H54 (cell line): ENCODE results near the gene KDM6B.

ENCODE experiments used
- DNase-seq: peaks from one replicate; pipeline ENCODE4 v3.0.0; 2011; ENCODE audit warnings: low spot score, mixed read lengths; ENCODE audit not compliant: insufficient read length
- FAIRE-seq: peaks from 3 replicates; lab custom pipeline; 2011; peaks lifted over from hg19 to GRCh38; lab: Jason Lieb, UNC
- POLR2A ChIP-seq: IDR thresholded peaks from 2 replicates; pipeline ENCODE4 v1.6.1; 2011; ENCODE audit warnings: low read depth, mild to moderate bottlenecking, low read length

Gene KDM6B

DNA sequence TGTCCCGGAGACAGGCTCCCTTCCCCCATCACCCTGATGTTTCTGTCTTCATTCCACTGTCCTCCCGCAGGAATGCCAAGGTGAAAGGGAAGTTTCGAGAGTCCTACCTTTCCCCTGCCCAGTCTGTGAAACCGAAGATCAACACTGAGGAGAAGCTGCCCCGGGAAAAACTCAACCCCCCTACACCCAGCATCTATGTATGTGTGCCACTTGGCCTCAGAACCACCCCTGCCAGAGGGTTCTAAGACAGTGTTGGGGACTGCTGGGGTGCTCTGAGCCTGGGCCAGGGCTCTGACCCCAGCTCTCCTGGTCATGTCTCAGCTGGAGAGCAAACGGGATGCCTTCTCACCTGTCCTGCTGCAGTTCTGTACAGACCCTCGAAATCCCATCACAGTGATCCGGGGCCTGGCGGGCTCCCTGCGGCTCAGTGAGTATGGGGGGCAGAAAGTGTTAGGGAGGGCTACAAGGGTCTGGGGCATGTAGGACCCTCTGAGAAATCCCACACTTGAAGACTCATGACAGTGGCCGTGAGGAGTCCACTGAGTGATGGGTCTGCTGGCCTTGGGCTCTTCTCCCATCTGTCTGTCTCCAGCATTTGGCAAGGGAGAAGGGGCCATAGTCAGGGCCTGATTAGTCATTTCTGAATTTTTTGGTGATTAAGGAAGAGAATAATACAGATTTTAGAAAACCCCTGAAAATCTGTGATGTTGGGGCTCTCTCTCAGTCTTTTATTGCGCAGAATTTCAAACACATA lies 15.9 kb downstream of the KDM6B start:
- no peak for TF ChIP-seq POLR2A
- DNase-seq (no peak), FAIRE-seq (no peak)

DNA sequence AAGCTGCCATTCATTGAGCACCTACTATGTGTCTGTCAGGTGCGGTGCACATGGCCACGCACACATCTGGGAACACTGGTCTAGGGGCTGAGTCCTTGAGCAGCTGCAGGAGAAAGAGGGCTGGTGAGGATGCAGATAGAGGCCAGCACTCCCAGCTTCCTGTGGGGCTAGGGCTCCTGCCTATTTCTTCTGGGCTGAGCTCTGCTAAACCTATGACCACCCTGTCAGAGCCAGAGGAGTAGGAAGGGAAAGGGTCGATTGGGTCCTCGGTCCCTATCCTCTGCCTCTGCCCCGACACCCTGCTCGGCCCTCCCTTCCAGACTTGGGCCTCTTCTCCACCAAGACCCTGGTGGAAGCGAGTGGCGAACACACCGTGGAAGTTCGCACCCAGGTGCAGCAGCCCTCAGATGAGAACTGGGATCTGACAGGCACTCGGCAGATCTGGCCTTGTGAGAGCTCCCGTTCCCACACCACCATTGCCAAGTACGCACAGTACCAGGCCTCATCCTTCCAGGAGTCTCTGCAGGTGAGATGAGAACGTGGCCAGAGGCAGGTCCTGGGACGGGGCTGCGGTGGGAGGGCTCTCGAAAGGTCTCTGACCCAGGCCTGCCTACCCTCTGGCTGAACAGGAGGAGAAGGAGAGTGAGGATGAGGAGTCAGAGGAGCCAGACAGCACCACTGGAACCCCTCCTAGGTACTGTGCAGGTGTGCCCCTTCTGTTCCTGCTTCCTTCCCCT lies 16.9 kb downstream of the KDM6B start:
- TF ChIP-seq POLR2A: no peak
- DNase-seq (no peak), FAIRE-seq (no peak)

DNA sequence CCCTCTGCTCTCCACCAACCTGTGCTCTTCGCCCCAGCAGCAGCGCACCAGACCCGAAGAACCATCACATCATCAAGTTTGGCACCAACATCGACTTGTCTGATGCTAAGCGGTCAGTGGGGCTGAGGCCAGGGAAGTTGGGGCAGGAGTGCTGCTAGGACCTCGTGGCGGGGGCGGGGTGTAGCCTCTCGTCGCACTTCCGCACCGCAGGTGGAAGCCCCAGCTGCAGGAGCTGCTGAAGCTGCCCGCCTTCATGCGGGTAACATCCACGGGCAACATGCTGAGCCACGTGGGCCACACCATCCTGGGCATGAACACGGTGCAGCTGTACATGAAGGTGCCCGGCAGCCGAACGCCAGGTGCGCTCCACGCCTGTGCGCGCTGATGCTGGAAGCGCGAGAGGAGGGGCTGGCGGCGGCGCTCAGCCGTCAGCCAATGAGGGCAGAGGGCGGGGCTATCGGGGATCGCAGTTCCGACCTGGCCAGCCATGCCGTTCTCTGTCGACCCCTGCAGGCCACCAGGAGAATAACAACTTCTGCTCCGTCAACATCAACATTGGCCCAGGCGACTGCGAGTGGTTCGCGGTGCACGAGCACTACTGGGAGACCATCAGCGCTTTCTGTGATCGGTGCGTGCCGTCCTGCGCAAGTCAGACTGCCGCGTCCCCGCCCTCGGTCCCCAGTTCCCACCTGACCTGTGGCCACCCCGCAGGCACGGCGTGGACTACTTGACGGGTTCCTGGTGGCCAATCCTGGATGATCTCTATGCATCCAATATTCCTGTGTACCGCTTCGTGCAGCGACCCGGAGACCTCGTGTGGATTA lies 17.6 kb downstream of the KDM6B start:
- FAIRE-seq (no peak), DNase-seq (peak; percentile 36)
- no peak for TF ChIP-seq POLR2A

DNA sequence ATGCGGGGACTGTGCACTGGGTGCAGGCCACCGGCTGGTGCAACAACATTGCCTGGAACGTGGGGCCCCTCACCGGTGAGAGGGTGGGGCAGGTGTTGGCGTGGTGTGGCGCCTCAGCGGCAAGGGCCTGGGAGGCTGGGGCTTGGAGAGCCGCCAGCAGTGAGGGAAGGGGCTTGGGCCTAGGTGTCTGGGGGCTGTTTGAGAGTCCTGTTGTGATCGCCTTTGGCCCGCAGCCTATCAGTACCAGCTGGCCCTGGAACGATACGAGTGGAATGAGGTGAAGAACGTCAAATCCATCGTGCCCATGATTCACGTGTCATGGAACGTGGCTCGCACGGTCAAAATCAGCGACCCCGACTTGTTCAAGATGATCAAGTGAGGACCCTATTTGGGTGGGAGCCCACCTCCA lies 18.2 kb downstream of the KDM6B start:
- TF ChIP-seq POLR2A: no peak
- no peak for DNase-seq
- FAIRE-seq: no peak

DNA sequence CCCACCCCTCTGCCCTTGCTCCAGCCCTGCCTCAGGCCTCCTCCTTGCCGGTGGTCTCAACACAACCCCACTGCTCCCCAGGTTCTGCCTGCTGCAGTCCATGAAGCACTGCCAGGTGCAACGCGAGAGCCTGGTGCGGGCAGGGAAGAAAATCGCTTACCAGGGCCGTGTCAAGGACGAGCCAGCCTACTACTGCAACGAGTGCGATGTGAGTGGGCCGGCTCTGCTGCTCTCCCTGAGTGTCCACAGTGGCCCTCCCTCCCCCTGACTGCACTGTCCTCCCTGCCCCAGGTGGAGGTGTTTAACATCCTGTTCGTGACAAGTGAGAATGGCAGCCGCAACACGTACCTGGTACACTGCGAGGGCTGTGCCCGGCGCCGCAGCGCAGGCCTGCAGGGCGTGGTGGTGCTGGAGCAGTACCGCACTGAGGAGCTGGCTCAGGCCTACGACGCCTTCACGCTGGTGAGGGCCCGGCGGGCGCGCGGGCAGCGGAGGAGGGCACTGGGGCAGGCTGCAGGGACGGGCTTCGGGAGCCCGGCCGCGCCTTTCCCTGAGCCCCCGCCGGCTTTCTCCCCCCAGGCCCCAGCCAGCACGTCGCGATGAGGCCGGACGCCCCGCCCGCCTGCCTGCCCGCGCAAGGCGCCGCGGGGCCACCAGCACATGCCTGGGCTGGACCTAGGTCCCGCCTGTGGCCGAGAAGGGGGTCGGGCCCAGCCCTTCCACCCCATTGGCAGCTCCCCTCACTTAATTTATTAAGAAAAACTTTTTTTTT lies 19.1 kb downstream of the KDM6B start:
- DNase-seq (no peak), FAIRE-seq (no peak)
- no peak for TF ChIP-seq POLR2A

DNA sequence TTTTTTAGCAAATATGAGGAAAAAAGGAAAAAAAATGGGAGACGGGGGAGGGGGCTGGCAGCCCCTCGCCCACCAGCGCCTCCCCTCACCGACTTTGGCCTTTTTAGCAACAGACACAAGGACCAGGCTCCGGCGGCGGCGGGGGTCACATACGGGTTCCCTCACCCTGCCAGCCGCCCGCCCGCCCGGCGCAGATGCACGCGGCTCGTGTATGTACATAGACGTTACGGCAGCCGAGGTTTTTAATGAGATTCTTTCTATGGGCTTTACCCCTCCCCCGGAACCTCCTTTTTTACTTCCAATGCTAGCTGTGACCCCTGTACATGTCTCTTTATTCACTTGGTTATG lies 19.6 kb downstream of the KDM6B start:
- no peak for FAIRE-seq
- DNase-seq: no peak
- TF ChIP-seq POLR2A: no peak

DNA sequence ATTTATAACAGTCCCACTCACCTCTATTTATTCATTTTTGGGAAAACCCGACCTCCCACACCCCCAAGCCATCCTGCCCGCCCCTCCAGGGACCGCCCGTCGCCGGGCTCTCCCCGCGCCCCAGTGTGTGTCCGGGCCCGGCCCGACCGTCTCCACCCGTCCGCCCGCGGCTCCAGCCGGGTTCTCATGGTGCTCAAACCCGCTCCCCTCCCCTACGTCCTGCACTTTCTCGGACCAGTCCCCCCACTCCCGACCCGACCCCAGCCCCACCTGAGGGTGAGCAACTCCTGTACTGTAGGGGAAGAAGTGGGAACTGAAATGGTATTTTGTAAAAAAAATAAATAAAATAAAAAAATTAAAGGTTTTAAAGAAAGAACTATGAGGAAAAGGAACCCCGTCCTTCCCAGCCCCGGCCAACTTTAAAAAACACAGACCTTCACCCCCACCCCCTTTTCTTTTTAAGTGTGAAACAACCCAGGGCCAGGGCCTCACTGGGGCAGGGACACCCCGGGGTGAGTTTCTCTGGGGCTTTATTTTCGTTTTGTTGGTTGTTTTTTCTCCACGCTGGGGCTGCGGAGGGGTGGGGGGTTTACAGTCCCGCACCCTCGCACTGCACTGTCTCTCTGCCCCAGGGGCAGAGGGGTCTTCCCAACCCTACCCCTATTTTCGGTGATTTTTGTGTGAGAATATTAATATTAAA lies 20.2 kb downstream of the KDM6B start:
- DNase-seq (no peak), FAIRE-seq (no peak)
- TF ChIP-seq POLR2A: no peak

DNA sequence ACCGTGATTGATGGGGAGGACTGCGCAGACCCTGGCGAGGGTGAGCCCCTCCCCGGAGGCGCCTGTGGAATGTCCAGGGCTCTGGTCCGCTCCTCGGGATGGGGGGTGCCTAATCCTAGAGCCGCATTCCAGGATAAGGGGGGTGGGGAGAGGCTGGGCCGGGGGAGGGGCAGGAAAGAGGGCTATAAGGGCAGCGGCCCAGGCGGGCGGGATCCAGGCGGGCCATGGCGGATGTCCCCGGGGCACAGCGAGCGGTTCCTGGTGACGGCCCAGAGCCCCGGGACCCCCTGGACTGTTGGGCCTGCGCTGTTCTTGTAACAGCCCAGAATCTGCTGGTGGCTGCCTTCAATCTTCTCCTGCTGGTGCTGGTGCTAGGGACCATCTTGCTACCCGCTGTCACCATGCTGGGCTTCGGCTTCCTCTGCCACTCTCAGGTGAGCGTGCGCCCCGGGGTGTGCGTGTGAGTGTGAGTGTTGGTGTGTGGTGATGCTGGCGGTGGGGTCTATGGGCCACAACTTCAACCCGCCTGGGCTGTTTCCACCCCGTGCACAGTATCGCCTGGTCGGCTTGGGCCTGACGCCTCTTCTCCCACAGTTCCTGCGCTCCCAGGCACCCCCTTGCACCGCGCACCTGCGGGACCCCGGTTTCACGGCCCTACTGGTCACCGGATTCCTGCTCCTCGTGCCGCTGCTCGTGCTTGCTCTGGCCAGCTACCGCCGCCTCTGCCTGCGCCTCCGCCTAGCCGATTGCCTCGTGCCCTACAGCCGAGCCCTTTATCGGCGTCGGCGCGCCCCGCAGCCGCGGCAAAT lies 21.0 kb downstream of the KDM6B start, which contains the start of gene TMEM88:
TSS of gene TMEM88 (plus strand) at position 216 of the 809 bp plus-strand sequence. CDS start at position 225, 9 bp downstream.
- no peak for TF ChIP-seq POLR2A
- FAIRE-seq: no peak
- no peak for DNase-seq

DNA sequence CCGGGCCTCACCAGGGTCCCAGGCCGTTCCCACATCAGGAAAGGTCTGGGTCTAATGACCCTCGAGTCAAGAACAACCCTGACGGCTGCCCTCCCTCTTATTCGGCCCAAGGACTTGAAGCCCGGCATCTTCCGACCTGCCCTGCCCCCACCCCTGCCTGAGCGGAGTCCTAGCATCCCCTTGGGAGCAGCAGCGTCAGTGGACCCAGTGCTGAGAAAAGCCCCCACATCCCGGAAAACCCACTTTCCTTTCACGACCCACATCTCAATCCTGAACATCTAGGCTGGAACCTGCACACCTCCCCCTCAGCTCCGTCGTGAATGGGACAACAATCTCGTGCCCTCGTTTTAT lies 21.6 kb downstream of the KDM6B start:
- no peak for FAIRE-seq
- DNase-seq: no peak
- no peak for TF ChIP-seq POLR2A

DNA sequence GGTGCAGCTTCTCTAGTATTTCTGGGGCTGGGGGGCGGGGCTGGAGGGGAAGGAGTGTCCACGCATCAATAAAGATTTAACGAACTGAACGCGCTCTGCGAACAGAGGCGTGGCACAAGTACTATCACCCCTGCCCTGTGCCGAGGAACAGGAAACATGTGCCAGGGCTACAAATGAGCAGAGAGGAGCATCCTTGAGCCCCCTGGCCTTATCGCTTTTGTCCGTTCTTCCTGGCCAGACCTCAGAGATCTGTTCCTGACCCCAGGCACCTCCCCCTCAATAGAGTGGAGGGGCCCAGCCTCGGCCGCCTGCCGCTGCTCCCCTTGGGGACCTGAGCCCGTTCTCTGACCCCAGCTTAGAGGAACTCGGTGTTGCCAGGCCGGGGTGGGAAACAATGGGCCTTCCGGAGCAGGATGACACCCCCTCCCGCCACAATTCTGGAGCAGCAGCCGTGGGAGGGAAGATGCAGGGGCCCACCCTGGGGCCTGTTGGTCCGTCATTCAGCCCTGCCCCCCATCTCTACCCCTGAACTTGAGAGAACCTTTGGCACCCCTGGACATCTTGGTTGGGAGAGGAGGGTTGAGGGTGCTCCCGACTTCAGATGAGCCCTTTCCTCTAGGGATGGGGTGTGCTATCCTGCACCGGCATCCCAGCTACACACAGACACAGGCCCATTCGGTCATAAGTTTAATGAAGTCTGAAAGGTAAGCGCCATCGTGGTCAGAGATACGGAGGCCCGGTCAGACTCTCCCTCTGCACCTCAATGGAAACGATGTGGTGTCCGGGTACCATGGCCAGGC lies 22.2 kb downstream of the KDM6B start:
- FAIRE-seq (no peak), DNase-seq (no peak)
- TF ChIP-seq POLR2A: no peak
